Spinal cord (tissue), 10 donors: ENCODE data around the gene TNRC6C. TPM values are rescaled to one million over a fixed set of nuclear protein-coding genes. Genes with fewer than 3 reads are reported as not detected.

ENCODE experiments used
- DNase-seq, 6 donors: peaks; one replicate each; pipeline versions ENCODE4 v3.0.0 to v3.0.0-alpha.2; 2013 to 2015; ENCODE audit warnings: low spot score in 6 of 6, low read depth in 4 of 6
- H3K27ac ChIP-seq: one replicate; pipeline ENCODE4 v1.5.1; 2013; ENCODE audit warnings: low read depth, low read length, control low read depth
- H3K27me3 ChIP-seq: one replicate; pipeline ENCODE4 v1.6.1; 2013; ENCODE audit warnings: low read length; ENCODE audit not compliant: control insufficient read depth, insufficient read depth
- H3K36me3 ChIP-seq: one replicate; pipeline ENCODE4 v1.6.1; 2013; ENCODE audit warnings: low read length; ENCODE audit not compliant: control insufficient read depth, insufficient read depth
- H3K4me1 ChIP-seq: one replicate; pipeline ENCODE4 v1.6.1; 2013; ENCODE audit warnings: low read length; ENCODE audit not compliant: control insufficient read depth, insufficient read depth
- H3K4me3 ChIP-seq: one replicate; pipeline ENCODE4 v1.5.1; 2013; ENCODE audit warnings: low read depth, low read length, control low read depth
- H3K9me3 ChIP-seq: one replicate; pipeline ENCODE4 v1.6.1; 2013; ENCODE audit warnings: low read length; ENCODE audit not compliant: control insufficient read depth, insufficient read depth
- WGBS: methylation state at CpG from one replicate; pipeline ENCODE4 v1.1.5; 2013; ENCODE audit warnings: missing lambda C conversion rate; ENCODE audit not compliant: insufficient coverage; 5-methylcytosine and 5-hydroxymethylcytosine counted together
- polyA plus RNA-seq, 2 donors: library from polyadenylated mRNA; unstranded; fragments of 120-200 nt; gene quantifications; one replicate each; pipeline ENCODE4 v1.2.1, GENCODE V29; 2013; ENCODE audit not compliant: insufficient read length in 2 of 2
- total RNA-seq, 2 donors: library from RNA; depleted of rRNA in 1 of 2; stranded (reverse); fragments of 120-200 nt in 1 of 2; fragments of >200 nt in 1 of 2; gene quantifications; one replicate each; pipeline versions ENCODE4 v1.2.3 to v1.2.4, GENCODE V29; 2013 to 2014
- donor health status: healthy.

TNRC6C gene
- total and polyA plus RNA-seq, 4 donors: 21.5 to 31.8 (median 26.3) TPM

GRCh38 chr17:78143214-78144146 is 185.0 kb downstream of the TNRC6C start:
- 86% methylated on average over 17 of the region's 21 CpGs for WGBS
- H3K9me3 ChIP-seq: no peaks in the 10 kb centered on the region
- H3K4me1 ChIP-seq: peaks cover 54% of the 10 kb centered on the region
- H3K4me3 ChIP-seq: no peak overlapping the region
- DNase-seq: no peak
- H3K27me3 ChIP-seq: peaks cover 2% of the 10 kb centered on the region
- no peaks in the 10 kb centered on the region for H3K36me3 ChIP-seq
- H3K27ac ChIP-seq: peak overlapping the region; percentile 82

- no peak overlapping the region for H3K4me3 ChIP-seq
- H3K4me1 ChIP-seq: peaks cover 54% of the 10 kb centered on the region
- no peaks in the 10 kb centered on the region for H3K9me3 ChIP-seq
- peak overlapping the region; percentile 82 for H3K27ac ChIP-seq
- 75% methylated on average over 9 of the region's 11 CpGs for WGBS
- peak; percentile 27 to 91 (median 53) for DNase-seq
- peaks cover 2% of the 10 kb centered on the region for H3K27me3 ChIP-seq
- no peaks in the 10 kb centered on the region for H3K36me3 ChIP-seq
Measured at GRCh38 chr17:78144147-78144719, 185.7 kb downstream of the TNRC6C start.

DNA sequence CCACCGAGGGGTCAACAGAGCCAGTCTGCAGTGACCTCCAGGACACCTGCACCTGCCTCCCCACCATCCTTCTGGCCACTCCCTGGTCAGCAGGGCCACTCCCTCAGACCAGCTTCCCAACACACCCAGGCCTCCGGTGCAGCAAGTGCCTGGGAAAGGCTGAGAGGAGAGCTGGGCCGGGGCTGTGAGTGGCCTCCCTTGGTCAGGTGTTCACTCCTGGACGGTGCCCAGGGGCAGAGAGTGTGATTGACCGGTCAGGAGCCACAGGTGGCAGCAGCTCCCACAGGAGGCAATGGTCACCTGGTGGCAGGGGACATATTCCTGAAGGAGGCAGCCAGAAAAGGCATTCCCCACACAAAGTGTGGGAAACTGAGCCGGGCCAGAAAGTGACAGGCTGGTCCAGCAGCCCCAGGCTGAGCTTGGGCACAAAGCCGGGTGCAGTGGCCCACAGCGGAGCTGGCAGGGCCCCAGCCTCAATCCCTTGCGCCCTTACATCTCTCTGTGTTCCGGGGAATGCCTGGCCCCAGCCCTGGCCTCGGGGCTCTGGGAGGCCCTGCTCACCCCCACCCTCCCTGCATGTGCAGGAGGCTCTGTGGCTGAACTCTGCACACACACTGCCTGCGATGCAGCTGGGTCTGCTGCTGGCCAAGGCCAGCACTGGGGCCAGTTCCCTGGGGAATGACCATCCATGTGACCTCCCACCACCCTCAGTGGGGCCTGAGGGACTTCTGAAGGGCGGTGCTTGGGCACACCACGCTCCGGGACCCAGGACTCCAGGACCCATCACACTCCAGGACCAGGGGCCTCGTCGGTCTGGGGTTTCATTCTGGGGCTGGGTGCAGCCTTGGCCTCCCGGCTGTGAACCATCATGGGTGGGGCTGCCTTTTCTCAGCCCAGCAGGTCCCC is 186.5 kb downstream of the TNRC6C start:
- Histone ChIP-seq H3K27me3 (peaks cover 2% of the 10 kb centered on the region), H3K4me3 (no peak overlapping the region), H3K36me3 (no peaks in the 10 kb centered on the region), H3K9me3 (no peaks in the 10 kb centered on the region), H3K4me1 (peaks cover 54% of the 10 kb centered on the region), H3K27ac (peak overlapping the region; percentile 82)
- WGBS: 62% methylated on average over 18 of the region's 18 CpGs
- DNase-seq: peak in 1 of 6 donors; percentile 66

DNA sequence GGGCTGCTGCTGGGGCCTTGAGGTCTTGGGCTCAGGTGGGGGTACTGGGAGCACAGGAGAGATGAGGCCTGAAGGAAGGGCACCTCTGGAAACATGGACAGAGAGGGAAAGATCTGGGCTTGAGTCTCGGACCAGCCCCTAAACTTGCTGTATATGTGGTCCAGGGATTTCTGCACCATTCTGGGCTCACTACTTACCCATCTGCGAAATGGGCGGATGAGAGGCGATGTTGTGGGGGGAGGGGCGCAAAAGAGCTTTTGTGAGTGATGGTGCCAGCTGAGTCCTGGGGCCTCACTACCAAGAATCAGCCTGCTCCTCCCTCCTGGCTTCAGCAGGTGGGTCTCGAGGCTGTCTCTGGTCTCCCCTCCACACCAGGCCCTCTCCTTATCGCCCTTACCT is 188.0 kb downstream of the TNRC6C start:
- Histone ChIP-seq H3K27me3 (peaks cover 1% of the 10 kb centered on the region), H3K4me1 (peaks cover 45% of the 10 kb centered on the region), H3K27ac (no peak overlapping the region), H3K36me3 (no peaks in the 10 kb centered on the region), H3K4me3 (no peak overlapping the region), H3K9me3 (no peaks in the 10 kb centered on the region)
- no peak for DNase-seq
- no CpG with 5 or more reads among the region's 7 CpGs for WGBS

GRCh38 chr17:78146881-78147280 is 188.4 kb downstream of the TNRC6C start:
- peaks cover 41% of the 10 kb centered on the region for H3K4me1 ChIP-seq
- H3K4me3 ChIP-seq: no peak overlapping the region
- no peaks in the 10 kb centered on the region for H3K36me3 ChIP-seq
- no peak for DNase-seq
- H3K27ac ChIP-seq: no peak overlapping the region
- no peaks in the 10 kb centered on the region for H3K27me3 ChIP-seq
- H3K9me3 ChIP-seq: no peaks in the 10 kb centered on the region
- WGBS: 82% methylated on average over 4 of the region's 6 CpGs

- no peaks in the 10 kb centered on the region for H3K9me3 ChIP-seq
- H3K27me3 ChIP-seq: no peaks in the 10 kb centered on the region
- DNase-seq: no peak
- H3K4me3 ChIP-seq: no peak overlapping the region
- H3K27ac ChIP-seq: no peak overlapping the region
- no peaks in the 10 kb centered on the region for H3K36me3 ChIP-seq
- H3K4me1 ChIP-seq: peaks cover 35% of the 10 kb centered on the region
- WGBS: 53% methylated on average over 4 of the region's 8 CpGs
Measured at GRCh38 chr17:78147315-78147998, 189.0 kb downstream of the TNRC6C start.

DNA sequence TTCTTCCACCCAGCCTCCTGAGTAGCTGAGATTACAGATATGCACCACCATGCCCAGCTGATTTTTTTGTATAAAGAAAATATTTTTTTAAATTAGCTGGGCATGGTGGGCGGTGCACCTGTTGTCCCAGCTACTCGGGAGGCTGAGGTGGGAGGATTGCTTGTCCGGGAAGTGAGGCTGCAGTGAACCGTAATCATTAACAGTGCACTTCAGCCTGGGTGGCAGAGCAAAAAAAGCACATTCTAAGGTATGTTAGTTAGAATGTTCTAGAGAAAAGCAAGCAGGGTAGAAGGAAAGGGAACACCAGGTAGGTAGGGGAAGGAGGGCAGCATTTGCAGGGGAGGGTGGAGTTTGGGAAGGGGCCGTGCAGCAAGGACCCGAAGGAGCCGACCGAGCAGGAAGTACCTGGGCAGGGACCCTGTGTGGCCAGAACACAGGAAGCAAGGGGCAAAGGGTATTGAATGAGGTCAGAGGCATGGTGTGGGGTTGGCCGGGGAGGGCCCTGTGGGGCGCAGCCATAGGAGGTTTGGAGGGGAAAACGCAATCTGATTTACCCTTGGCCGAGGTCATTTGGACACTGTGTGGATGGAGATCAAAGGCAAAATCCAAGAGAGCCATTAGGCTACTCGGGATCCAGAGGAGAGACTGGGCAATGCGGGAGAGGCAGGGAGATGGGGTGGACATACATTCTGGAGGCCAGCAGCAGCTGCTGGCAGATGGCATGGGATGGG is 189.9 kb downstream of the TNRC6C start:
- Histone ChIP-seq H3K27ac (no peak overlapping the region), H3K27me3 (no peaks in the 10 kb centered on the region), H3K9me3 (no peaks in the 10 kb centered on the region), H3K36me3 (no peaks in the 10 kb centered on the region), H3K4me1 (peaks cover 32% of the 10 kb centered on the region), H3K4me3 (no peak overlapping the region)
- DNase-seq: no peak
- WGBS: 84% methylated on average over 14 of the region's 14 CpGs

DNA sequence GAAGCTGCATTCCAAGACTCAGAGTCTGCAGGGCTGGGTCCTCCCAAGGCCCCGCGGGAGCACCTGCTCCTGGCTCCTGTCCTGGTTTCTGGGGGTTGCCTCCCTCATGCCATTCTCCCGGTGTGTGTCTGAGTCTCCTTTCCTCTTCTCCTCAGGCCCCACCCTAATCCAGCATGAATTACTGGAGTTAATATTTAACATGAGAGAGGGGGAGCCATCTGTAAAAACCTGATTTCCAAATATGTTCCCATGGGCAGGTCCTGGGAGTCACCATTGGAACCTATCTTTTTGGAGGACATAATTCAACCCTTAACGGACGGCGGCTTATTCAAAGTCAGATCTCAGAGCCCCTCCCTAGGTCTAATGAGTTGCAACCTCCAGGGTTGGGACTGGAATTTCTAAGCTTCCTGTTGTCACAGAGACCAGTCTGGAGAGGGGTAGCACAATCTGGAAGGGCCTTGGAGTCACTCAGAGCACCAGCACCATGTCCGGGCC is 193.1 kb downstream of the TNRC6C start:
- 82% methylated on average over 6 of the region's 7 CpGs for WGBS
- no peak overlapping the region for H3K4me3 ChIP-seq
- no peaks in the 10 kb centered on the region for H3K9me3 ChIP-seq
- peaks cover 2% of the 10 kb centered on the region for H3K4me1 ChIP-seq
- no peaks in the 10 kb centered on the region for H3K27me3 ChIP-seq
- H3K27ac ChIP-seq: no peak overlapping the region
- DNase-seq: no peak
- no peaks in the 10 kb centered on the region for H3K36me3 ChIP-seq
